Middle frontal gyrus (tissue), 1 donor: ENCODE measurements around the gene FBLN1.
"Not testable (repeated sequence)": the region's sequence is repeated elsewhere in the genome, so short reads cannot be mapped to it uniquely, and the experiment has no call there.

ENCODE experiments used
- DNase-seq: peaks from one replicate; pipeline ENCODE4 v3.0.0-alpha.2; 2015; ENCODE audit warnings: low spot score; ENCODE audit errors: extremely low spot score

The FBLN1 gene

GRCh38 chr22:45477366-45478107, 25.1 kb upstream of the FBLN1 start:
- DNase-seq = no peak

- DNase-seq = no peak
These were observed 24.4 kb upstream of the FBLN1 start for GRCh38 chr22:45478108-45478771.

- DNase-seq = no peak
These were observed 22.0 kb upstream of the FBLN1 start for GRCh38 chr22:45480717-45481116.

- no peak for DNase-seq
These were observed 21.0 kb upstream of the FBLN1 start for GRCh38 chr22:45481661-45482060.

GRCh38 chr22:45482169-45482568, 20.5 kb upstream of the FBLN1 start:
- no peak for DNase-seq

GRCh38 chr22:45483319-45483718, 19.4 kb upstream of the FBLN1 start:
- DNase-seq = no peak

- no peak for DNase-seq
These were observed 18.7 kb upstream of the FBLN1 start for GRCh38 chr22:45483918-45484499.

- DNase-seq = no peak
These were observed 17.9 kb upstream of the FBLN1 start for GRCh38 chr22:45484742-45485141.

GRCh38 chr22:45485261-45485660, 17.4 kb upstream of the FBLN1 start:
- no peak for DNase-seq

- DNase-seq = no peak
These were observed 13.8 kb upstream of the FBLN1 start for GRCh38 chr22:45488764-45489370.

- no peak for DNase-seq
These were observed 11.8 kb upstream of the FBLN1 start for GRCh38 chr22:45490836-45491235.

- no peak for DNase-seq
These were observed 10.8 kb upstream of the FBLN1 start for GRCh38 chr22:45491841-45492240.

- DNase-seq = no peak
These were observed 9.4 kb upstream of the FBLN1 start for GRCh38 chr22:45493286-45493771.

- DNase-seq = not testable (repeated sequence)
These were observed 8.4 kb upstream of the FBLN1 start for GRCh38 chr22:45494306-45494705.

GRCh38 chr22:45495616-45496015, 7.1 kb upstream of the FBLN1 start:
- DNase-seq = not testable (repeated sequence)

GRCh38 chr22:45496451-45496941, 6.2 kb upstream of the FBLN1 start:
- DNase-seq = no peak

- no peak for DNase-seq
These were observed 5.1 kb upstream of the FBLN1 start for GRCh38 chr22:45497351-45498145.

GRCh38 chr22:45499746-45500145, 2.9 kb upstream of the FBLN1 start:
- no peak for DNase-seq

- DNase-seq = no peak
These were observed 550 bp downstream of the FBLN1 start for GRCh38 chr22:45503050-45503815.

- DNase-seq = no peak
These were observed 1.2 kb downstream of the FBLN1 start for GRCh38 chr22:45503816-45504372.
